ENCODE measurements around the gene CRYBG1.

Gene CRYBG1

DNA sequence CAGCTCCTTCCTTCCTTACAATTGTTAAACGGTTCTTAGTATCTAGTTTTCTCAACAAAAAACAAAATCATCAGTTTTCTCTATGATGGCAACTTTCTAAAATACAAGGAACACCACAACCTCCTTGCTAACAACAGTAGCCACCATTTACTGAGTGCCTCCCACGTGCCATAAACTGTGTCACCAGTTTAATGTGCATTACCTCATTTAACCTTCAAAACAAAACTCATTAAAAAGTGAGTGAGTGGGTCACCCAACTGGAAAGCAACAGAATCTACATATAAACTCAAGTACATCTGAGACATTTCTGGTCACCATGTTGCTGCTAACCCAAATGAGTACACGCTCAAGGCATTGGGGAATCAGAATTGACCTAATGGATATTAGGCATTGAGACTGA, 257.8 kb downstream of the CRYBG1 start:
- H3K27ac ChIP-seq, result no peak overlapping the region
- TF ChIP-seq, protein P1, sequence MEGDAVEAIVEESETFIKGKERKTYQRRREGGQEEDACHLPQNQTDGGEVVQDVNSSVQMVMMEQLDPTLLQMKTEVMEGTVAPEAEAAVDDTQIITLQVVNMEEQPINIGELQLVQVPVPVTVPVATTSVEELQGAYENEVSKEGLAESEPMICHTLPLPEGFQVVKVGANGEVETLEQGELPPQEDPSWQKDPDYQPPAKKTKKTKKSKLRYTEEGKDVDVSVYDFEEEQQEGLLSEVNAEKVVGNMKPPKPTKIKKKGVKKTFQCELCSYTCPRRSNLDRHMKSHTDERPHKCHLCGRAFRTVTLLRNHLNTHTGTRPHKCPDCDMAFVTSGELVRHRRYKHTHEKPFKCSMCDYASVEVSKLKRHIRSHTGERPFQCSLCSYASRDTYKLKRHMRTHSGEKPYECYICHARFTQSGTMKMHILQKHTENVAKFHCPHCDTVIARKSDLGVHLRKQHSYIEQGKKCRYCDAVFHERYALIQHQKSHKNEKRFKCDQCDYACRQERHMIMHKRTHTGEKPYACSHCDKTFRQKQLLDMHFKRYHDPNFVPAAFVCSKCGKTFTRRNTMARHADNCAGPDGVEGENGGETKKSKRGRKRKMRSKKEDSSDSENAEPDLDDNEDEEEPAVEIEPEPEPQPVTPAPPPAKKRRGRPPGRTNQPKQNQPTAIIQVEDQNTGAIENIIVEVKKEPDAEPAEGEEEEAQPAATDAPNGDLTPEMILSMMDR (conservative IDR thresholded peaks at IDR 0.05; ENCODE audit: low read depth), result no peak
- POLR2A ChIA-PET (ENCODE audit: low non-redundant PET), result no interaction called here
- DNase-seq (ENCODE audit: low spot score), result no peak
- CTCF ChIA-PET, result no interaction called here

DNA sequence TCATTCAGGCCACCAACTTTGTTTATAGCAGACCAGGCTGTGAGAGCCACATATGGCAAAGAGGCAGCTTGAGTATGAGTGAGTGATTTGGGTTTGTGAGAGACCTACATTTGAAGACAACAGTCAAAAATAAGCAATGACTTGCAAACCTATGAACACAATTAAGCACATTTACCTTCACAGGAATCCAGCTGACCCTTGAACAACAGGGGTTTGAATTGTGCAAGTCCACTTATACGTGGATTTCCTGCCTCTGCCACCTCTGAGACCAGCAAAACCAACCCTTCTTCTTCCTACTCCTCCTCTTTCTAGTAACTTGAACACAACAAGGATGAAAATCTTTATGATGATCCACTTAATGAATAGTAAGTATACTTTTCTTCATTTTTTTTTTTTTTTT, 258.7 kb downstream of the CRYBG1 start:
- ChIA-PET POLR2A (ENCODE audit: low non-redundant PET) (no interaction called here), CTCF (no interaction called here)
- DNase-seq (ENCODE audit: low spot score), result no peak
- H3K27ac ChIP-seq, result no peak overlapping the region
- TF ChIP-seq, protein P1 (conservative IDR thresholded peaks at IDR 0.05; ENCODE audit: low read depth), result no peak

- TF ChIP-seq, protein P1 (conservative IDR thresholded peaks at IDR 0.05; ENCODE audit: low read depth), result no peak
Measured at GRCh38 chr6:106620931-106621672, 260.6 kb downstream of the CRYBG1 start.

More at GRCh38 chr6:106620931-106621672, 260.6 kb downstream of the CRYBG1 start:
- ChIA-PET POLR2A (ENCODE audit: low non-redundant PET) (no interaction called here), CTCF (interaction anchor here (0.5 to 1.2 kb wide), 4 partner anchors 116 to 990 kb away, joined by 3 to 5 read pairs (median 4); no protein-coding TSS in a partner anchor)
- H3K27ac ChIP-seq, result no peak overlapping the region
- no peak for DNase-seq (ENCODE audit: low spot score)

All from RWPE1 (cell line).